Effector memory CD4-positive, alpha-beta T cell (primary cell): ENCODE measurements around the gene POLR1G.
"Not testable (repeated sequence)": the region's sequence is repeated elsewhere in the genome, so short reads cannot be mapped to it uniquely, and the experiment has no call there.

Source experiments
- DNase-seq, 3 donors: peaks; one replicate each; pipeline ENCODE4 v3.0.0-alpha.2; 2020
- H3K27ac ChIP-seq: 2 replicates; pipeline ENCODE4 v1.7.0; 2013; ENCODE audit warnings: mild to moderate bottlenecking, low read length, moderate library complexity; ENCODE audit not compliant: insufficient read depth, poor library complexity, severe bottlenecking
- H3K27me3 ChIP-seq: replicated peaks from 2 replicates; pipeline ENCODE4 v1.7.0; 2013; ENCODE audit warnings: mild to moderate bottlenecking, low read length; ENCODE audit not compliant: insufficient read depth, control insufficient read depth, poor library complexity, severe bottlenecking
- H3K36me3 ChIP-seq: 2 replicates; pipeline ENCODE4 v1.7.0; 2013; ENCODE audit warnings: mild to moderate bottlenecking, low read length, moderate library complexity; ENCODE audit not compliant: control insufficient read depth, insufficient read depth
- H3K4me1 ChIP-seq: 2 replicates; pipeline ENCODE4 v1.7.0; 2013; ENCODE audit warnings: low read length, mild to moderate bottlenecking; ENCODE audit not compliant: control insufficient read depth, insufficient read depth, poor library complexity, severe bottlenecking
- H3K4me3 ChIP-seq: 2 replicates; pipeline ENCODE4 v1.7.0; 2013; ENCODE audit warnings: low read length, low read depth, mild to moderate bottlenecking; ENCODE audit not compliant: insufficient read depth, poor library complexity, severe bottlenecking
- H3K9me3 ChIP-seq: 2 replicates; pipeline ENCODE4 v1.7.0; 2013; ENCODE audit warnings: mild to moderate bottlenecking, low read length, moderate library complexity; ENCODE audit not compliant: control insufficient read depth

Gene POLR1G

DNA sequence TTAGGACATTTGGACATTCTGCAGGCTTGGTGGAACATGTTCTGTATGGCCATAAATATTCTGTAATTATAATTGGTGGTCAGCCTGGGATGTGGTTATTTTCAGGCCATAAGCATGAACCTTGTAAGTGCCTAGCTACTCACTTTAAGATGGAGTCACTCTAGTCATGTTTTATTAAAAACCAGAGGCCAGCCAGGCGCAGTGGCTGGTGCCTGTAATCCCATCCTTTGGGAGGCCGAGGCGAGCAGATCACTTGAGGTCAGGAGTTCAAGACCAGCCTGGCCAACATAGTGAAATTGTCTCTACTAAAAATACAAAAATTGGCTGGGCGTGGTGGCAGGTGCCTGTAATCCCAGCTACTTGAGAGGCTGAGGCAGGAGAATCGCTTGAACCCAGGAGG, 1.1 kb downstream of the POLR1G start:
- H3K9me3 ChIP-seq, H3K36me3 ChIP-seq, H3K4me3 ChIP-seq, H3K27ac ChIP-seq, DNase-seq: not testable (repeated sequence)
- Histone ChIP-seq H3K27me3 (peaks cover 14% of the 10 kb centered on the region), H3K4me1 (peaks cover 32% of the 10 kb centered on the region)

DNA sequence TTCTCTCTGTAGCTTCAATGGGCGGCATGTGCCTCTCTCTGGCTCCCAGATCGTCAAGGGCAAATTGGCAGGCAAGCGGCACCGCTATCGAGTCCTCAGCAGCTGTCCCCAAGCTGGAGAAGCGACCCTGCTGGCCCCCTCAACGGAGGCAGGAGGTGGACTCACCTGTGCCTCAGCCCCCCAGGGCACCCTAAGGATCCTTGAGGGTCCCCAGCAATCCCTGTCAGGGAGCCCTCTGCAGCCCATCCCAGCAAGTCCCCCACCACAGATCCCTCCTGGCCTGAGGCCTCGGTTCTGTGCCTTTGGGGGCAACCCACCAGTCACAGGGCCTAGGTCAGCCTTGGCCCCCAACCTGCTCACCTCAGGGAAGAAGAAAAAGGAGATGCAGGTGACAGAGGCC, 1.7 kb downstream of the POLR1G start:
- H3K27me3 ChIP-seq: peaks cover 14% of the 10 kb centered on the region
- no peak overlapping the region for H3K4me3 ChIP-seq
- peaks cover 32% of the 10 kb centered on the region for H3K4me1 ChIP-seq
- no peak for DNase-seq
- no peaks in the 10 kb centered on the region for H3K9me3 ChIP-seq
- no peaks in the 10 kb centered on the region for H3K36me3 ChIP-seq
- no peak overlapping the region for H3K27ac ChIP-seq

DNA sequence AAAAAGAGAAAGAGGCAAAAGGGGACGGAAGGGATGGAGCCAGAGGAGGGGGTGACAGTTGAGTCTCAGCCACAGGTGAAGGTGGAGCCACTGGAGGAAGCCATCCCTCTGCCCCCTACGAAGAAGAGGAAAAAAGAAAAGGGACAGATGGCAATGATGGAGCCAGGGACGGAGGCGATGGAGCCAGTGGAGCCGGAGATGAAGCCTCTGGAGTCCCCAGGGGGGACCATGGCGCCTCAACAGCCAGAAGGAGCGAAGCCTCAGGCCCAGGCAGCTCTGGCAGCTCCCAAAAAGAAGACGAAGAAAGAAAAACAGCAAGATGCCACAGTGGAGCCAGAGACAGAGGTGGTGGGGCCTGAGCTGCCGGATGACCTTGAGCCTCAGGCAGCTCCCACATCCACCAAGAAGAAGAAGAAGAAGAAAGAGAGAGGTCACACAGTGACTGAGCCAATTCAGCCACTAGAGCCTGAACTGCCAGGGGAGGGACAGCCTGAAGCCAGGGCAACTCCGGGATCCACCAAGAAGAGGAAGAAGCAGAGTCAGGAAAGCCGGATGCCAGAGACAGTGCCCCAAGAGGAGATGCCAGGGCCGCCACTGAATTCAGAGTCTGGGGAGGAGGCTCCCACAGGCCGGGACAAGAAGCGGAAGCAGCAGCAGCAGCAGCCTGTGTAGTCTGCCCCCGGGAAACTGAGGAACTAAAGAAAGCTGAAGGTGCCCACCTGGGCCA, 2.5 kb downstream of the POLR1G start:
- Histone ChIP-seq H3K36me3 (peaks cover 6% of the 10 kb centered on the region), H3K4me3 (no peak overlapping the region), H3K9me3 (no peaks in the 10 kb centered on the region), H3K27me3 (peaks cover 11% of the 10 kb centered on the region), H3K4me1 (peaks cover 31% of the 10 kb centered on the region), H3K27ac (no peak overlapping the region)
- DNase-seq: no peak

DNA sequence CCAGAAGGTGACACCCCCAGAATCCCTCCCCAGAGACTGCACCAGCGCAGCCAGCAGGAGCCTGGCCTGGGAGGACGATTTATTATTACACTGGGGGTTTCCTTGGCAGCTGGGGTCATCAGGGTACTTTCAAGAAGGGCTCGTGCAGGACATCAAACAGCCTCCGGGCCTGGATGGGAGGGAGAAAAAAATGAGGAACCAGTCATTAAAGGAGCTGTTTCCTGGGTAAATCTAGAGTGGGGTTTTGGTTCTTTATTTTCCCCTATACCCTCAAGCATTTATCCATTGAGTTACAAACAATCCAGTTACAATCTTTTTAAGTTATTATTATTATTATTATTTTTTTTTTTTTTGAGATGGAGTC, 3.1 kb downstream of the POLR1G start:
- H3K36me3 ChIP-seq: peaks cover 10% of the 10 kb centered on the region
- peaks cover 6% of the 10 kb centered on the region for H3K27me3 ChIP-seq
- H3K27ac ChIP-seq: no peak overlapping the region
- H3K9me3 ChIP-seq: no peaks in the 10 kb centered on the region
- no peak for DNase-seq
- peaks cover 26% of the 10 kb centered on the region for H3K4me1 ChIP-seq
- no peak overlapping the region for H3K4me3 ChIP-seq

DNA sequence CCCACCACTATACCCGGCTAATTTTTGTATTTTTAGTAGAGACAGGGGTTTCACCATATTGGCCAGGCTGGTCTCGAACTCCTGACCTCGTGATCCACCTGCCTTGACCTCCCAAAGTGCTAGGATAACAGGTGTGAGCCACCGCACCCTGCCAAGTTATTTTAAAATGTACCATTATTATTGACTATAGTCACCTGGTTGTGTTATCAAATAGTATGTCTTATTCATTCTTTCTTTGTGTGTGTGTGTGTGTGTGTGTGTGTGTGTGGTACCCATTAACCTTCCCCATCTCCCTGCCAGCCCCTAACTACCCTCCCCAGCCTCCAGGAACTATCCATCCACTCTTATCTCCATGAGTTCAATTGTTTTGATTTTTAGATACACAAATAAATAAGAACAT, 3.9 kb downstream of the POLR1G start:
- H3K27me3 ChIP-seq, DNase-seq, H3K4me3 ChIP-seq, H3K27ac ChIP-seq, H3K9me3 ChIP-seq: not testable (repeated sequence)
- Histone ChIP-seq H3K36me3 (peaks cover 13% of the 10 kb centered on the region), H3K4me1 (peaks cover 18% of the 10 kb centered on the region)

DNA sequence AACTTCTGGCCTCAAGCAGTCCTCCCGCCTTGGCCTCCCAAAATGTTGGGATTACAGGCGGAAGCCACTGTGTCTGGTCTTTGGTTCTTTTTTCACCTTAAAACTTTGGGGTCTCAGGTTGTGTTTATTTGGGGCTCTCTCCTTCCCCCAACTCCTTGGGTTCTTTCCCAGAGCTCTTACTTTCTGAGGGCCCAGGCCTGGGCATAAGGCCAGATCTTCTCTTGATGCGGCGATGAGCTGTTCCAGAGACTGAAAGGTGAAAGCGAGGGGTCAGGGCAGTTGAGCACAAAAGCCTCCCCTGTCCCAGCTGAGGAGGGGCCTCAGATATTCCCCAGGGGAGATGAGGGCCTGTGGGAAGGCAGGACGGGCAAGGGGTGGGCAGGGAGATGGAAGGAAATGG, 7.1 kb downstream of the POLR1G start:
- no peak for DNase-seq
- Histone ChIP-seq H3K27me3 (no peaks in the 10 kb centered on the region), H3K9me3 (no peaks in the 10 kb centered on the region), H3K4me3 (no peak overlapping the region), H3K4me1 (no peaks in the 10 kb centered on the region), H3K27ac (no peak overlapping the region), H3K36me3 (peaks cover 26% of the 10 kb centered on the region)

DNA sequence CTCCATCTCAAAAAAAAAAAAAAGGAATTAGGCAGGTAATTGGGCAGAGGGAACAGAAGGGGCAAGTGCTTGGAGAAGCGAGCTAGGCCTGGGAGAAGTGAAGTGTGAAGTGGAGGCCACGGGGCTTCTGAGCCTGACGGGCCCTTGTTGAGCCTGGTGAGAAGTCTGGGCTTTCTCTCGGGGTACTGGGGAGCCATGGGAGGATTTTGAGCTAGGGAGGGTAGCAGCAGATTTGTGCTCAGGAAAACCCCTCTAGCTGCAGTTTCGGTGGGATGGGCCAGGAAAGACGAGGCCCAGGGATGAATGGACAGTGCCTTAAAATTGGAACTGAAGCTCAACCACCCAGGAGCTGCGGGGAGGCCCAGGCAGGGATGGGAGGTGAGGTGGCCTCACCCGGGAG, 8.0 kb downstream of the POLR1G start:
- H3K9me3 ChIP-seq: no peaks in the 10 kb centered on the region
- no peak overlapping the region for H3K27ac ChIP-seq
- DNase-seq: no peak
- peaks cover 26% of the 10 kb centered on the region for H3K36me3 ChIP-seq
- H3K27me3 ChIP-seq: no peaks in the 10 kb centered on the region
- no peak overlapping the region for H3K4me3 ChIP-seq
- H3K4me1 ChIP-seq: no peaks in the 10 kb centered on the region

DNA sequence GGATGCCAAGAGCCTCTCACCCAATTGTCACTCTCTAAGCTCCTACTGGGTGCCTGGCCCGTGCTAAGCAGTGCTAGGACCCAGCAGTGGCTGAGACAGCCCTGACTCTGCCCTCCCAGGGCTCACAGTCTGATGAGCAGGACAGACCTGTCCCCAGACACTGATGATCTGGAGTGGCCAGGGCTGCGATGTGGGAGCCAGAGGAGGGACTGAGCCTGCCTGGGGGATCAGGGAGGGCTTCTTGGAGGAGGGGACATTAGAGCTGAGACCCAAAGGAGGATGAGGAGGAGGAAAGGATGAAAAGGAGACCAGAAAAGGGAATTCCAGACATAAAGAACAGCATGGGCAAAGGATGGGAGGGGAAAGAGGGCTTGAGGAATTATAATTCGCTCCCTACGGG, 10.7 kb downstream of the POLR1G start:
- Histone ChIP-seq H3K4me1 (peaks cover 4% of the 10 kb centered on the region), H3K9me3 (no peaks in the 10 kb centered on the region), H3K27ac (no peak overlapping the region), H3K36me3 (peaks cover 30% of the 10 kb centered on the region), H3K27me3 (no peaks in the 10 kb centered on the region), H3K4me3 (no peak overlapping the region)
- DNase-seq: no peak

DNA sequence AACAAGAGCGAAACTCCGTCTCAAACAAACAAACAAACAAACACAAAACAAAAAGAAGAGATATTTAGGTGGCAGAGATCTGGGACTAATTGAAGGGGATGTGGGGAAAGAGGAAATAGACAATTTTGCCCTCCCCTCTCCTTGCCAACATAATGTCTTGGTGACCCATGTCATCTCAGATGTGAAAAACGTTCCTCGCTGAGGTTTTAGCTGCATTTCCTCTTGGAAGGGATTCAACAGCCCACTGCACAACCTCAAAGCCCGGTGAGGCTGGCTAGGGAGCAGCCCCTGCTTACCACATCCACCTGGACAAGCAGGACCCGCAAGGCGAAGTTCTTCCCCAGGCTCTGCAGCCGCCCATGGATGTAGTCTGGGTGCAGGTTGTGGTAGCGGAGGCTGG, 12.4 kb downstream of the POLR1G start:
- Histone ChIP-seq H3K4me3 (no peak overlapping the region), H3K4me1 (peaks cover 14% of the 10 kb centered on the region), H3K9me3 (no peaks in the 10 kb centered on the region), H3K36me3 (peaks cover 26% of the 10 kb centered on the region), H3K27ac (no peak overlapping the region), H3K27me3 (no peaks in the 10 kb centered on the region)
- no peak for DNase-seq

DNA sequence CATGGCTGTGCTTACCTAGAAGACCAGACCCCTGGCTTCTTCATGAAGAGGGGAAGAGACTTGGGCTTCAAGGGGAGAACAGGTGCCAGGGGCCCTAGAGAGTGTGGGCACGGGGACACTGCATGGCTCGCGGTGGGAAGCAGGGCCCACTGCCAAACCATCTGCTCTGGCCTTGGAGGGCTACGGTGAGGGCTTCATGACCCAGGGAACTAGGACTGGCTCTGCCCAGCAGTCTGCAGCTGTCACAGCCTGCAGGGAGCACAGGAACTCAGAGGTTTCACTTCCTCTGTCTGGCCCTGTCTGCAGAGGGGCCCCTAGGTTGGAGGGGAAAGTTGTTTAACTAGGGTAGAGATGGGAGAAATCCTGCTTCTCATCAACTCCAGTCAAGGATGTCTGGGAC, 13.0 kb downstream of the POLR1G start:
- Histone ChIP-seq H3K27ac (no peak overlapping the region), H3K9me3 (no peaks in the 10 kb centered on the region), H3K36me3 (peaks cover 22% of the 10 kb centered on the region), H3K27me3 (no peaks in the 10 kb centered on the region), H3K4me3 (no peak overlapping the region), H3K4me1 (peaks cover 20% of the 10 kb centered on the region)
- no peak for DNase-seq
